HG02884 (cell line): Measurements from ENCODE around the gene PRPF38B.
A peak's percentile ranks its signal among the peaks of the same experiment; 100 is the strongest.
"Not testable (repeated sequence)": the region's sequence is repeated elsewhere in the genome, so short reads cannot be mapped to it uniquely, and the experiment has no call there.

ENCODE experiments used
- ATAC-seq: cut with Tn5 transposase; IDR thresholded peaks from one replicate; pipeline ENCODE4 v1.9.1; 2021; ENCODE audit warnings: mild to moderate bottlenecking, moderate library complexity; ENCODE audit not compliant: unreplicated experiment

PRPF38B gene

GRCh38 chr1:108678706-108679105 lies 13.4 kb upstream of the PRPF38B start:
- no peak for ATAC-seq

- ATAC-seq, result no peak
Measured at GRCh38 chr1:108679586-108680213, 12.4 kb upstream of the PRPF38B start.

- not testable (repeated sequence) for ATAC-seq
Measured at GRCh38 chr1:108681701-108682100, 10.4 kb upstream of the PRPF38B start.

GRCh38 chr1:108685529-108685928 lies 6.6 kb upstream of the PRPF38B start:
- no peak for ATAC-seq

- no peak for ATAC-seq
Measured at GRCh38 chr1:108686614-108687313, 5.3 kb upstream of the PRPF38B start.

- peak; percentile 5 for ATAC-seq
Measured at GRCh38 chr1:108691128-108691941, 775 bp upstream of the PRPF38B start.

- ATAC-seq, result peak; percentile 56
Measured at GRCh38 chr1:108692724-108693655, 880 bp downstream of the PRPF38B start.

GRCh38 chr1:108695535-108695934 lies 3.4 kb downstream of the PRPF38B start:
- ATAC-seq, result no peak

- ATAC-seq, result no peak
Measured at GRCh38 chr1:108699375-108700332, 7.5 kb downstream of the PRPF38B start.

GRCh38 chr1:108701176-108701849 lies 9.2 kb downstream of the PRPF38B start:
- no peak for ATAC-seq

- not testable (repeated sequence) for ATAC-seq
Measured at GRCh38 chr1:108702109-108702508, 10.0 kb downstream of the PRPF38B start.

- no peak for ATAC-seq
Measured at GRCh38 chr1:108703939-108704338, 11.8 kb downstream of the PRPF38B start.

- ATAC-seq, result no peak
Measured at GRCh38 chr1:108704496-108704895, 12.4 kb downstream of the PRPF38B start.

GRCh38 chr1:108706643-108707042 lies 14.5 kb downstream of the PRPF38B start:
- ATAC-seq, result no peak

GRCh38 chr1:108708691-108709660 lies 16.9 kb downstream of the PRPF38B start:
- no peak for ATAC-seq

- ATAC-seq, result no peak
Measured at GRCh38 chr1:108712606-108713150, 20.6 kb downstream of the PRPF38B start, which contains the start of gene FNDC7. Gene FNDC7 (plus strand): TSS chr1:108712908. CDS start chr1:108712934, 26 bp downstream.

GRCh38 chr1:108715932-108716331 lies 23.8 kb downstream of the PRPF38B start:
- ATAC-seq, result no peak
